K562 (cell line): ENCODE measurements around the gene DDOST. TPM values are rescaled to one million over a fixed set of nuclear protein-coding genes. Genes with fewer than 3 reads are reported as not detected.

ENCODE experiments used
- ARID2 ChIP-seq: fragments of 450-650 bp; IDR thresholded peaks from 2 replicates; pipeline ENCODE4 v1.6.1; 2017; ENCODE audit warnings: antibody characterized with exemption, mild to moderate bottlenecking
- ARID3A ChIP-seq: IDR thresholded peaks from 2 replicates; pipeline ENCODE4 v1.6.1; 2012; ENCODE audit warnings: low read depth, low read length, improper control_type of control experiment, borderline replicate concordance
- CBX1 ChIP-seq: sonication (generic); IDR thresholded peaks from 2 replicates; pipeline ENCODE4 v1.6.1; 2016; ENCODE audit warnings: antibody characterized with exemption, low read depth, mild to moderate bottlenecking
- CBX5 ChIP-seq: IDR thresholded peaks from 2 replicates; pipeline ENCODE4 v1.6.1; 2014; ENCODE audit warnings: low read depth, borderline replicate concordance
- CEBPG ChIP-seq, 3 experiments: fragments of 200-800 bp in 1 of 3; sonication (Bioruptor generic) in 1 of 3; sonication (generic) in 1 of 3; formaldehyde crosslinking in 1 of 3; IDR thresholded peaks in 2 of 3; conservative IDR thresholded peaks in 1 of 3; 2 replicates each; pipeline versions ENCODE4 v1.6.1 to v1.8.0; 2016 to 2022; ENCODE audit warnings: missing compliant biosample characterization in 2 of 3, missing genetic modification characterization in 2 of 3, mild to moderate bottlenecking in 1 of 3, missing genetic modification reagents in 1 of 3
- CTCF ChIP-seq, 3 experiments: IDR thresholded peaks in 2 of 3; conservative IDR thresholded peaks in 1 of 3; 2 replicates each; pipeline ENCODE4 v1.5.1; 2011 to 2012; ENCODE audit warnings: low read length in 3 of 3, mild to moderate bottlenecking in 3 of 3, control low read depth in 2 of 3, improper control_type of control experiment in 1 of 3, inconsistent platforms in 1 of 3, low read depth in 1 of 3, mixed read lengths in 1 of 3, moderate library complexity in 1 of 3; ENCODE audit not compliant: insufficient read depth in 2 of 3
- E2F6 ChIP-seq, 2 experiments: IDR thresholded peaks; 2 replicates each; pipeline ENCODE4 v1.6.1; 2011; ENCODE audit warnings: borderline replicate concordance in 1 of 2, control low read depth in 1 of 2, low read depth in 1 of 2, low read length in 1 of 2, mild to moderate bottlenecking in 1 of 2, mixed read lengths in 1 of 2, moderate library complexity in 1 of 2; ENCODE audit not compliant: insufficient read depth in 1 of 2, insufficient read length in 1 of 2, poor library complexity in 1 of 2, severe bottlenecking in 1 of 2; ENCODE audit errors: extremely low read depth in 1 of 2
- ELF2 ChIP-seq: fragments of 250-450 bp; sonication (Bioruptor Pico); IDR thresholded peaks from 2 replicates; pipeline ENCODE4 v1.5.0; 2021; ENCODE audit warnings: mild to moderate bottlenecking
- GATAD2A ChIP-seq: fragments of 450-650 bp; IDR thresholded peaks from 2 replicates; pipeline ENCODE4 v1.6.1; 2017
- KAT7 ChIP-seq: sonication (generic); formaldehyde crosslinking; IDR thresholded peaks from 2 replicates; pipeline ENCODE4 v1.8.0; 2022; ENCODE audit warnings: missing genetic modification reagents, mild to moderate bottlenecking, borderline replicate concordance
- KLF1 ChIP-seq: fragments of 450-650 bp; IDR thresholded peaks from 2 replicates; pipeline ENCODE4 v1.6.1; 2016; ENCODE audit warnings: missing genetic modification characterization, missing compliant biosample characterization
- NCOR1 ChIP-seq: fragments of 450-650 bp; IDR thresholded peaks from 2 replicates; pipeline ENCODE4 v1.6.1; 2016; ENCODE audit warnings: mild to moderate bottlenecking, moderate library complexity
- NFIC ChIP-seq: fragments of 450-650 bp; IDR thresholded peaks from 2 replicates; pipeline ENCODE4 v1.6.1; 2017; ENCODE audit warnings: mild to moderate bottlenecking, inconsistent platforms
- PHB ChIP-seq: fragments of 250-450 bp; sonication (Bioruptor Pico); IDR thresholded peaks from 2 replicates; pipeline ENCODE4 v1.5.0; 2021
- SP1 ChIP-seq: sonication (generic); formaldehyde crosslinking; IDR thresholded peaks from 2 replicates; pipeline ENCODE4 v1.8.1; 2022; ENCODE audit warnings: mild to moderate bottlenecking, missing genetic modification reagents
- TBL1XR1 ChIP-seq, 2 experiments: IDR thresholded peaks; 2 replicates each; pipeline ENCODE4 v1.6.1; 2012; ENCODE audit warnings: improper control_type of control experiment in 2 of 2, low read length in 2 of 2, mild to moderate bottlenecking in 1 of 2
- ZEB2 ChIP-seq: fragments of 450-650 bp; IDR thresholded peaks from 2 replicates; pipeline ENCODE4 v1.6.1; 2016
- ZNF277 ChIP-seq: fragments of 250-450 bp; sonication (Bioruptor Pico); IDR thresholded peaks from 2 replicates; pipeline ENCODE4 v1.8.0; 2022; ENCODE audit warnings: inconsistent platforms, mild to moderate bottlenecking, moderate library complexity, borderline replicate concordance
- ZNF444 ChIP-seq: fragments of 250-450 bp; sonication (Bioruptor Pico); IDR thresholded peaks from 2 replicates; pipeline ENCODE4 v1.4.0; 2020; ENCODE audit warnings: mild to moderate bottlenecking, moderate library complexity
- polyA plus RNA-seq, 8 experiments: library from polyadenylated mRNA; depleted of rRNA in 4 of 8; stranded (reverse) in 5 of 8; unstranded in 3 of 8; fragments of >200 nt; fragmentation: Nextera tagmentation in 2 of 8; fragmentation: Illumina TruSeq in 1 of 8; extraction: Ambion mirVana in 2 of 8; extraction: Trizol in 1 of 8; gene quantifications; 2 replicates each; pipeline versions ENCODE4 v1.2.1 to v1.2.3, GENCODE V29; 2011 to 2014; ENCODE audit warnings: inconsistent platforms in 1 of 8, missing spikeins in 1 of 8
- total RNA-seq, 7 experiments: library from RNA; depleted of rRNA in 6 of 7; stranded (reverse); fragments of >200 nt in 6 of 7; fragmentation: Illumina TruSeq in 2 of 7; extraction: Trizol in 2 of 7; gene quantifications; 2 replicates each; pipeline versions ENCODE4 v1.2.1 to v1.2.3, GENCODE V29; 2011 to 2021; ENCODE audit warnings: low replicate concordance in 1 of 7

Gene DDOST
- total and polyA plus RNA-seq, 9 of the 15 experiments (the other 6 are each of a cell fraction or from before 2014, with no cell fraction given) = 173 to 306 (median 222) TPM

- TF ChIP-seq ARID3A (no peak), NCOR1 (no peak), ARID2 (peak; percentile 83), CTCF (IDR thresholded peaks at IDR 0.05 in 2 of 3, conservative IDR thresholded peaks at IDR 0.05 in 1 of 3; ENCODE audit: insufficient read depth in 2 of 3, low read depth in 1 of 3, low read length in 3 of 3) (peak; percentile 78 to 97 (median 91)), TBL1XR1 (IDR thresholded peaks at IDR 0.05; ENCODE audit: low read length in 2 of 2) (0 out of 4 replicates have a peak, but pooled peaks of 1 of the 2 experiments have one; percentile 44), GATAD2A (0 out of 2 replicates have a peak, but pooled peaks have one; percentile 56), KAT7 (CRISPR knock-in tag) (peak; percentile 80; the same call in 1 of the 2 replicates), ELF2 (no peak), CEBPG (CRISPR knock-in tag; IDR thresholded peaks at IDR 0.05) (0 out of 2 replicates have a peak, but pooled peaks have one; percentile 11), CEBPG (tag; conservative IDR thresholded peaks at IDR 0.05 in 1 of 2, IDR thresholded peaks at IDR 0.05 in 1 of 2) (no peak), E2F6 (IDR thresholded peaks at IDR 0.05; ENCODE audit: borderline replicate concordance in 1 of 2, extremely low read depth in 1 of 2, insufficient read depth in 1 of 2, insufficient read length in 1 of 2, low read depth in 1 of 2, low read length in 1 of 2, poor library complexity in 1 of 2, severe bottlenecking in 1 of 2) (peak; percentile 73 to 81), ZNF277 (CRISPR knock-in tag) (no peak), NFIC (peak; percentile 34; the same call in 1 of the 2 replicates), CBX5 (no peak), SP1 (peak; percentile 87), ZNF444 (CRISPR knock-in tag) (no peak), ZEB2 (no peak), KLF1 (peak; percentile 96), CBX1 (0 out of 2 replicates have a peak, but pooled peaks have one; percentile 27), PHB (CRISPR knock-in tag) (no peak)
These were observed 35.5 kb upstream of the DDOST start (continued) for GRCh38 chr1:20696397-20697333.
